Thyroid gland (tissue), 4 donors: ENCODE results near the gene HNF1B. TPM values are rescaled to one million over a fixed set of nuclear protein-coding genes. Genes with fewer than 3 reads are reported as not detected.

Experiments used
- DNase-seq, 2 donors: peaks; one replicate each; pipeline ENCODE4 v3.0.0-alpha.2; 2019
- H3K27ac ChIP-seq, 3 donors: fragments of 200-600 bp; sonication (generic); 1 replicate in 2 of 3; 2 replicates in 1 of 3; pipeline ENCODE4 v1.5.1; 2016 to 2019; ENCODE audit warnings: mild to moderate bottlenecking in 1 of 3, moderate library complexity in 1 of 3
- H3K27me3 ChIP-seq: fragments of 200-600 bp; sonication (generic); one replicate; pipeline ENCODE4 v1.5.1; 2019
- H3K36me3 ChIP-seq, 2 donors: fragments of 200-600 bp; sonication (generic); one replicate each; pipeline ENCODE4 v1.5.1; 2016 to 2019
- H3K4me1 ChIP-seq, 2 donors: fragments of 200-600 bp; sonication (generic); one replicate each; pipeline ENCODE4 v1.5.1; 2017 to 2019
- H3K4me3 ChIP-seq, 3 donors: fragments of 200-600 bp; sonication (generic); replicated peaks in 1 of 3; 1 replicate in 2 of 3; 2 replicates in 1 of 3; pipeline ENCODE4 v1.5.1; 2016; ENCODE audit warnings: mild to moderate bottlenecking in 1 of 3
- H3K9me3 ChIP-seq: fragments of 200-600 bp; sonication (generic); one replicate; pipeline ENCODE4 v1.5.1; 2017
- CTCF ChIP-seq, 6 experiments: fragments of 200-600 bp in 3 of 6; fragments of 450-650 bp in 3 of 6; sonication (generic) in 3 of 6; IDR thresholded peaks; one replicate each; pipeline ENCODE4 v1.5.1; 2016 to 2019; ENCODE audit warnings: antibody characterized with exemption in 6 of 6, mild to moderate bottlenecking in 2 of 6, inconsistent platforms in 1 of 6, moderate library complexity in 1 of 6
- POLR2A ChIP-seq, 2 donors: fragments of 450-650 bp; IDR thresholded peaks; one replicate each; pipeline ENCODE4 v1.6.1; 2017; ENCODE audit warnings: antibody characterized with exemption in 2 of 2, mild to moderate bottlenecking in 2 of 2, moderate library complexity in 1 of 2
- WGBS, 2 donors: methylation state at CpG; one replicate each; pipeline ENCODE4 v1.1.5; 2017; 5-methylcytosine and 5-hydroxymethylcytosine counted together
- intact Hi-C: fragments of 100-400 bp; cut with DNase I; formaldehyde crosslinking; loops from one replicate; pipeline ENCODE4 v1.15.1; 2023
- total RNA-seq, 4 donors: library from RNA; depleted of rRNA; stranded (reverse); fragments of >200 nt; gene quantifications; one replicate each; pipeline ENCODE4 v1.2.3, GENCODE V29; 2016

The HNF1B gene
- total RNA-seq, 4 donors from 2014 or later, result not detected

DNA sequence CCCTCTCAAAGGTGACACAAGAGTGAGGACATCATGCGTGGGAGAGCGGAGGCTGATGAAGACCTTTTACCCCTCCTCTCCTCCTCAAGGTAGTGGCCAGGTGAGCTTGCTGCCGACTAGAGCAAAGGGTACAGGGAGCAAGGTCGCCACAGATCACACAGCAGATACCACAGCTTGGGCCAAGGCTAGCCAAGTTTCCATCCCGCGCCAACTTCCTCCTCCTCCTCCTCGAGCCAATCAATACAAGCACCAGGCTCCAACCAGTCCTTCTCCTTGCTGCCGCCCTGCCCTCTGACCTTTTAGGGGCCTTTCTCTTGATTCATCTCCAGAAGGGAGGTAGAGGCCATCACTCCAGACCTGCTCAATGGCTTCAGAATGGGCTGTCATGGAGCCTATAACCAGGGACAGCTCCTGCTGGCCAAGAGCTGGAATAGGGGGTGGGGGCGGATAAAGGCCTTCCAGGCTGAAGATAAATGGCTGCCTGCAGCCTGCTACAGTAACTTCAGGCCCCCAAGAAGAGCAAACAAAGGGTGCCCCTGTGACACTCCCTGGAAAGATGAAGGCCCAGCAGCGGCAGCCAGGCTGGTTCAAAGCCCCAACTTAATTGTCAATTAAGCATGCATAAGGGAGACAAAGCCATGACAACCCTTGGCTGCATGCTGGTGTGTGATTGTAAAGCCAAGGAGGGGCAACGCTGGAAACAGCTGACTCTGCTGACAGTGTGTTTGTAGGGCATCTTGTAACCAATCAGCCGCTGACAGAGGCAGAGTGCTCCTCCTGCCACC lies 17.8 kb downstream of the HNF1B start:
- Histone ChIP-seq H3K4me3 (no peak overlapping the region), H3K9me3 (no peaks in the 10 kb centered on the region), H3K4me1 (peaks cover 3 to 12% of the 10 kb centered on the region in 2 donors), H3K36me3 (no peaks in the 10 kb centered on the region), H3K27me3 (no peaks in the 10 kb centered on the region), H3K27ac (no peak overlapping the region)
- TF ChIP-seq POLR2A (IDR thresholded peaks at IDR 0.05) (no peak), CTCF (IDR thresholded peaks at IDR 0.05) (no peak)
- intact Hi-C loops, result no loop called here
- WGBS, 2 donors, result 84 to 89% methylated on average over 10 to 11 of the region's 12 CpGs
- DNase-seq, result no peak

DNA sequence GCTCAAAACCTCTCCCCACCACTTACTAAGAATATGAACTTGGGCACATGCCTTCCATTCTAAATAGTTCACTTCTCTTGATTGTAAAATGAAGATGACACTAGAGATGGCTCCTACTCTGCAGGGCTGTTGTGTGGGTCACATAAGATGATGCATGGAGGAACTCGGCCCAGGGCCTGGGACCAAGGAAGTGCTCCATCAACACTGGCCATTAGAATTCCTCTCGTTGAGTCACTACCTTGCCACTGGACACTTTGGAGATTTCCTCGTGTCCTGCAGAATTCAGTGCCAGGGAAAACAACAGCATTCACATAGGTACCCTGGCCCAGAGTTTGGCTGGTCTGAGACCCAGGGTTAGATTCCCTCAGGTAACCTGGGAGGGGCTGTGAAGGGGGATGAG lies 18.6 kb downstream of the HNF1B start:
- intact Hi-C loops, result no loop called here
- no peaks in the 10 kb centered on the region for H3K27me3 ChIP-seq
- no peak overlapping the region for H3K4me3 ChIP-seq
- 75 to 83% methylated on average over 3 of the region's 3 CpGs for WGBS, 2 donors
- H3K4me1 ChIP-seq, result peaks cover 3 to 12% of the 10 kb centered on the region in 2 donors
- no peak for DNase-seq
- H3K36me3 ChIP-seq, result no peaks in the 10 kb centered on the region
- TF ChIP-seq POLR2A (IDR thresholded peaks at IDR 0.05) (no peak), CTCF (IDR thresholded peaks at IDR 0.05) (no peak)
- H3K27ac ChIP-seq, result no peak overlapping the region
- no peaks in the 10 kb centered on the region for H3K9me3 ChIP-seq

DNA sequence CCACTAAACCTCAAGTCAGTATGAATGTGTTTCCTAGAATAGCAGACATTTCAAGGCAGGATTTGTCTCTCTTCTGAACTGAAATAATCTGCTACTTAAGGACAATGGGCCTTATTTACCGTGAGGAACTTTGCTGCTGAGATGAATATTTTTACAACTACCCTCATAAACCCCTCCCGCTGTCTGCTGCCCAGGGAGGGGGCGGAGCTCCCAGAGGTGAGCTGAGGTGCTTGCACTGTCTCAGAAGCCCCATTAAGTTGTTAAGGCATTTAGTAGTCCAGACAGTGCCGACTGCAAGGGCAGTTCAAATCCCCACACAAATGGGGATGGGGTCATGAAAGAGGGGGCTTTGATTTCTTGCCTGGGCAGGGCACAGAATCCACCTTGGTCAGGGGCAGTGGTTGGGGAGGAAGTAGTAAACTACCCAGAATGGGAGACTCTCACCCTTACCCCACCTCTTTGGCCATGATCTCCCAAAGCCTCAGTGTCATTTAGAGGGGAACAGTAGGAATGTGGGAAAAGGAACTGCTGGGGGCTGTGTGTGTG lies 19.2 kb downstream of the HNF1B start:
- Histone ChIP-seq H3K36me3 (no peaks in the 10 kb centered on the region), H3K4me1 (peaks cover 3 to 12% of the 10 kb centered on the region in 2 donors), H3K27me3 (no peaks in the 10 kb centered on the region), H3K9me3 (no peaks in the 10 kb centered on the region), H3K4me3 (no peak overlapping the region), H3K27ac (no peak overlapping the region)
- no peak for TF ChIP-seq POLR2A (IDR thresholded peaks at IDR 0.05)
- DNase-seq, result no peak
- WGBS, 2 donors, result 61 to 67% methylated on average over 4 of the region's 4 CpGs
- intact Hi-C loops, result no loop called here

DNA sequence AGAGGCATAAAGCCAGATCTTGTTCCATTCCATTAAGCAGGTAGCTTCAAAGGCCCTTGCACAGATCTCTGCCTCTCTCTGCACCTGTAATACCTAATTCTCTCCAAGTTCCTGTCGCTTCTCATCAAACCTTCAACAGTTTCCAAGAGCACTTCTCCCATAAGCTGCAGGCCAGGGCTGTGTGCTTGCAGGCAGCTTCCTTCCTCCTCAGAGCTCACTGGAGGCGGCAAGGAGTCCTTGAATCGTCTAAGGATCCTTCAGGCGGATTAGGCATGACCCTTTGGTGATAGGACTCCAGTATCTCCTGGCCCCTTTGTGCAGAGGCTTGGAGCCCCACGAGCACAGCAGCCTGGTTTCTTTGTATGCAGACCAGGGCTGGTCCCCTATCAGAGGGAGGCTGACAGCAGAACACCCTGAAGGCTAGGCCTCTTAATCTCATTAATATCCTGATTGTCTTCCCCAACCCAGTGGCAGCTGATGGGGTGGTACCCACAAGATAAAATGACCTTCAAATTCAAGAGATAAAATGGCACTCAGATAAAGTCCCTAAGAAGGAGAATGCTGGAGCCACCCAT lies 19.8 kb downstream of the HNF1B start:
- Histone ChIP-seq H3K27me3 (no peaks in the 10 kb centered on the region), H3K9me3 (no peaks in the 10 kb centered on the region), H3K36me3 (no peaks in the 10 kb centered on the region), H3K27ac (no peak overlapping the region), H3K4me3 (no peak overlapping the region), H3K4me1 (peaks cover 3 to 12% of the 10 kb centered on the region in 2 donors)
- TF ChIP-seq POLR2A (IDR thresholded peaks at IDR 0.05) (no peak), CTCF (IDR thresholded peaks at IDR 0.05) (no peak)
- intact Hi-C loops, result no loop called here
- WGBS, 2 donors, result 42 to 44% methylated on average over 5 of the region's 5 CpGs
- DNase-seq, result peak; percentile 28 to 35

GRCh38 chr17:37720989-37721388 lies 23.9 kb downstream of the HNF1B start:
- 83 to 90% methylated on average over 4 of the region's 4 CpGs for WGBS, 2 donors
- intact Hi-C loops, result no loop called here

More at GRCh38 chr17:37720989-37721388, 23.9 kb downstream of the HNF1B start:
- Histone ChIP-seq H3K4me3 (no peak overlapping the region), H3K27ac (no peak overlapping the region), H3K4me1 (peaks cover 22 to 42% of the 10 kb centered on the region in 2 donors), H3K9me3 (no peaks in the 10 kb centered on the region), H3K36me3 (no peaks in the 10 kb centered on the region), H3K27me3 (no peaks in the 10 kb centered on the region)
- TF ChIP-seq POLR2A (IDR thresholded peaks at IDR 0.05), result no peak
- no peak for TF ChIP-seq CTCF (IDR thresholded peaks at IDR 0.05)
- DNase-seq, result no peak
